ENCODE results near the gene LTB4R. TPM values are rescaled to one million over a fixed set of nuclear protein-coding genes. Genes with fewer than 3 reads are reported as not detected.

LTB4R gene
- total RNA-seq, 1 donor from 2014 or later, result 1.2 TPM

- DNase-seq (ENCODE audit: low spot score in 2 of 2), result peak; percentile 43 to 49
- no peak for FAIRE-seq
Measured at GRCh38 chr14:24365600-24366412, 54.5 kb downstream of the LTB4R start.

GRCh38 chr14:24366413-24366720 is 55.1 kb downstream of the LTB4R start:
- no peak for DNase-seq (ENCODE audit: low spot score in 2 of 2)
- no peak for FAIRE-seq

- FAIRE-seq, result no peak
- DNase-seq (ENCODE audit: low spot score in 2 of 2), result peak; percentile 54 to 65
Measured at GRCh38 chr14:24366721-24367513, 55.6 kb downstream of the LTB4R start.

Small RNAs within 50 kb of the gene (small RNA-seq; reads per million reads assigned to genes)
- not detected for gene RF00026

Other genes with a start within 250 kb of the LTB4R start
- gene CPNE6, start 239.9 kb upstream of the LTB4R start, total RNA-seq, result 35.5 TPM
- gene PCK2, start 217.2 kb upstream of the LTB4R start, total RNA-seq, result 1.6 TPM
- gene DCAF11, start 196.7 kb upstream of the LTB4R start, total RNA-seq, result 56.7 TPM
- 1.2 TPM for gene NRL, start 196.6 kb upstream of the LTB4R start, total RNA-seq
- 0.41 TPM for gene FITM1, start 180.8 kb upstream of the LTB4R start, total RNA-seq
- gene PSME1, start 175.3 kb upstream of the LTB4R start, total RNA-seq, result 20.4 TPM
- gene EMC9, start 169.9 kb upstream of the LTB4R start, total RNA-seq, result 8.6 TPM
- 25.7 TPM for gene PSME2, start 164.9 kb upstream of the LTB4R start, total RNA-seq
- 23.2 TPM for gene RNF31, start 164.0 kb upstream of the LTB4R start, total RNA-seq
- 12.2 TPM for gene IRF9, start 150.2 kb upstream of the LTB4R start, total RNA-seq
- 15.1 TPM for gene REC8, start 139.4 kb upstream of the LTB4R start, total RNA-seq
- 12.6 TPM for gene IPO4, start 122.7 kb upstream of the LTB4R start, total RNA-seq
- 9.8 TPM for gene TM9SF1, start 116.1 kb upstream of the LTB4R start, total RNA-seq
- not detected for gene TSSK4, start 105.8 kb upstream of the LTB4R start, total RNA-seq
- 40.4 TPM for gene CHMP4A, start 98.0 kb upstream of the LTB4R start, total RNA-seq
- gene MDP1, start 95.4 kb upstream of the LTB4R start, total RNA-seq, result 18.8 TPM
- gene NEDD8, start 79.1 kb upstream of the LTB4R start, total RNA-seq, result 62.8 TPM
- 51.8 TPM for gene GMPR2, start 78.6 kb upstream of the LTB4R start, total RNA-seq
- gene TINF2, start 68.9 kb upstream of the LTB4R start, total RNA-seq, result 42.4 TPM
- 0.82 TPM for gene TGM1, start 48.3 kb upstream of the LTB4R start, total RNA-seq
- 25.7 TPM for gene RABGGTA, start 39.9 kb upstream of the LTB4R start, total RNA-seq
- 8.2 TPM for gene DHRS1, start 11.7 kb upstream of the LTB4R start, total RNA-seq
- gene NOP9, start 11.7 kb upstream of the LTB4R start, total RNA-seq, result 22.8 TPM
- 2.0 TPM for gene CIDEB, start 3.5 kb upstream of the LTB4R start, total RNA-seq
- 1.6 TPM for gene LTB4R2, start 1.4 kb upstream of the LTB4R start, total RNA-seq
- gene ADCY4, start 23.6 kb downstream of the LTB4R start, total RNA-seq, result 0.82 TPM
- gene RIPK3, start 28.5 kb downstream of the LTB4R start, total RNA-seq, result under 0.01 TPM
- 2.9 TPM for gene NFATC4, start 56.7 kb downstream of the LTB4R start, total RNA-seq
- gene NYNRIN, start 87.5 kb downstream of the LTB4R start, total RNA-seq, result 9.8 TPM
- not detected for gene CBLN3, start 118.2 kb downstream of the LTB4R start, total RNA-seq
- 13.9 TPM for gene KHNYN, start 118.5 kb downstream of the LTB4R start, total RNA-seq
- 16.3 TPM for gene SDR39U1, start 131.3 kb downstream of the LTB4R start, total RNA-seq
- not detected for gene CMA1, start 196.8 kb downstream of the LTB4R start, total RNA-seq

Data from frontal cortex (tissue), 4 donors.